ENCODE results near the gene CEP131.

Gene CEP131

GRCh38 chr17:81243333-81243664, 20.5 kb upstream of the CEP131 start:
- H3K36me3 Mint-ChIP-seq (ENCODE audit: low read depth), result peaks cover 6% of the 10 kb centered on the region
- H3K9me3 Mint-ChIP-seq, result no peaks in the 10 kb centered on the region
- peaks cover 14% of the 10 kb centered on the region for H3K4me1 Mint-ChIP-seq
- H3K4me3 Mint-ChIP-seq, result peak overlapping the region in 1 of 3 experiments; percentile 20
- TF ChIP-seq, protein P1, sequence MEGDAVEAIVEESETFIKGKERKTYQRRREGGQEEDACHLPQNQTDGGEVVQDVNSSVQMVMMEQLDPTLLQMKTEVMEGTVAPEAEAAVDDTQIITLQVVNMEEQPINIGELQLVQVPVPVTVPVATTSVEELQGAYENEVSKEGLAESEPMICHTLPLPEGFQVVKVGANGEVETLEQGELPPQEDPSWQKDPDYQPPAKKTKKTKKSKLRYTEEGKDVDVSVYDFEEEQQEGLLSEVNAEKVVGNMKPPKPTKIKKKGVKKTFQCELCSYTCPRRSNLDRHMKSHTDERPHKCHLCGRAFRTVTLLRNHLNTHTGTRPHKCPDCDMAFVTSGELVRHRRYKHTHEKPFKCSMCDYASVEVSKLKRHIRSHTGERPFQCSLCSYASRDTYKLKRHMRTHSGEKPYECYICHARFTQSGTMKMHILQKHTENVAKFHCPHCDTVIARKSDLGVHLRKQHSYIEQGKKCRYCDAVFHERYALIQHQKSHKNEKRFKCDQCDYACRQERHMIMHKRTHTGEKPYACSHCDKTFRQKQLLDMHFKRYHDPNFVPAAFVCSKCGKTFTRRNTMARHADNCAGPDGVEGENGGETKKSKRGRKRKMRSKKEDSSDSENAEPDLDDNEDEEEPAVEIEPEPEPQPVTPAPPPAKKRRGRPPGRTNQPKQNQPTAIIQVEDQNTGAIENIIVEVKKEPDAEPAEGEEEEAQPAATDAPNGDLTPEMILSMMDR (IDR thresholded peaks at IDR 0.05; ENCODE audit: unreplicated experiment in 3 of 3), result no peak
- no peak overlapping the region for H3K27ac Mint-ChIP-seq
- no peaks in the 10 kb centered on the region for H3K27me3 Mint-ChIP-seq (ENCODE audit: low read depth)

DNA sequence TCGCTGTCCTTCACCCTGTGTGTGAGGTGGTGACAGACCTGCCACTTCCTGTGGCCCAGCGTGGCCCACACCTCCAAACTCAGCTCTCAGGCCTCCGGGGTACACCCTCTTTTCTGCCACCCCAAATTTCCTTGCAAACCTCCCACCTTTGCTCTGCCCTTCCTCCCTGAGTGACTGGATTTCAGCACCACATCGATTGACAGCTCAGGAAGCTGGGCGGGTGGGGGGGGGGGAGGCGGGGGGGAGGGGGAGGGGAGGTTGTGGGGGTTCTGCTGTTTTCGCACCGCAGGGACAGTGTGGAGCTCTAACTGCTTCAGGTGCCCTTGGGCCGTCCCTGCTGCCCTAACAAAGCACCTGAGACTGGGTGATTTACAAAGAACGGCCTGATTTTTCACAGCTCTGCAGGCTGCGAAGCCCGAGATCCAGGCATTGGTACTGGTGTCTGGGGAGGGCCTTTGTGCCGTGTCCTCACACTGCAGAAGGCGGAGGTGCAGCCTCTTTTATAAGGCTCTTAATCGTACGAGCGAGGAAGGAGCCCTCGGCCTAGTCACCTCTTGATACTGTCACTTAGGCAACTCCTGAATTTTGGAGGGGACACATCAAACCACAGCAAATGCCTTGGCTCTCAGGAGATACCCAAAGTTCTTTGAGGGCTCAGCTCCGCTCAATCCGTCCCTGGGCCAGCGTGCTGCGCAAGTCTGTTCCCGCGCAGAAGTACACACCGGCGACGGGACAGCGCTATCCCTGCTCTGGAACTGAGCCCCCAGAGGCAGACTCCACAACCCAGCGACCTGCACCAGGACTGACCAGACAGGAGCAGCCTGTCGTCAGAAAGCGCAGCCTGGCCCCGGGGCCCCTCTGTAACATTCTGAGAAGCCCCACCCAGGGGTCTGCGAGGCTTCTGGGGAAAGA, 19.9 kb upstream of the CEP131 start:
- TF ChIP-seq, protein P1 (IDR thresholded peaks at IDR 0.05; ENCODE audit: unreplicated experiment in 3 of 3), result no peak
- peak overlapping the region; percentile 29 to 53 (median 43) for H3K4me3 Mint-ChIP-seq
- H3K4me1 Mint-ChIP-seq, result peaks cover 18% of the 10 kb centered on the region
- no peaks in the 10 kb centered on the region for H3K9me3 Mint-ChIP-seq
- H3K27me3 Mint-ChIP-seq (ENCODE audit: low read depth), result no peaks in the 10 kb centered on the region
- H3K27ac Mint-ChIP-seq, result no peak overlapping the region
- H3K36me3 Mint-ChIP-seq (ENCODE audit: low read depth), result peaks cover 3% of the 10 kb centered on the region

- Mint-ChIP-seq H3K36me3 (ENCODE audit: low read depth) (peaks cover 3% of the 10 kb centered on the region), H3K4me1 (peaks cover 19% of the 10 kb centered on the region), H3K4me3 (peak overlapping the region; percentile 68 to 91 (median 71)), H3K27ac (no peak overlapping the region), H3K27me3 (ENCODE audit: low read depth) (no peaks in the 10 kb centered on the region), H3K9me3 (no peaks in the 10 kb centered on the region)
- TF ChIP-seq, protein P1 (IDR thresholded peaks at IDR 0.05; ENCODE audit: unreplicated experiment in 3 of 3), result peak; percentile 69 to 72 (median 70)
Observed at GRCh38 chr17:81241648-81242420, 19.1 kb upstream of the CEP131 start.

DNA sequence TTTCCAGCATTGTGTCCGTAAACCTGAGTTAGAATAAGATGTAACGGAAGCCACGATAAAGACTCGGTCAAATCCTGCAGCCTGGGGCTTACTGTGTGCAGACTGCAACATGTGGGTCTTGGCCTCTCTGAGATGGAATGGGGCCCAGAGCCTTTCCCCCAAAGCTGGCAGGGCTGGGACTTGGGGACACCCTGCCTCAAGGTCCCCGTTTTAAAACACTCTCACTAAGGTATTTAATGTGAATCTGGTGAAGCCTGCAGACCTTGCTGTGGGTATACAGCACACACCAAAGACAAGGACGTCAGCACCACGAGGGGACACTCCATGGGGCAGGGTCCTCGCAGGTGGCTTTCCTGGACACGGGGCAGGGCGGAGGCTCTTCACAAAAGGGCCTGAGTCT, 18.4 kb upstream of the CEP131 start:
- no peak overlapping the region for H3K27ac Mint-ChIP-seq
- peaks cover 3% of the 10 kb centered on the region for H3K36me3 Mint-ChIP-seq (ENCODE audit: low read depth)
- no peaks in the 10 kb centered on the region for H3K27me3 Mint-ChIP-seq (ENCODE audit: low read depth)
- H3K4me3 Mint-ChIP-seq, result peak overlapping the region; percentile 68 to 95 (median 91)
- TF ChIP-seq, protein P1 (IDR thresholded peaks at IDR 0.05; ENCODE audit: unreplicated experiment in 3 of 3), result no peak
- H3K4me1 Mint-ChIP-seq, result peaks cover 19% of the 10 kb centered on the region
- no peaks in the 10 kb centered on the region for H3K9me3 Mint-ChIP-seq

- peaks cover 3% of the 10 kb centered on the region for H3K36me3 Mint-ChIP-seq (ENCODE audit: low read depth)
- H3K27me3 Mint-ChIP-seq (ENCODE audit: low read depth), result no peaks in the 10 kb centered on the region
- H3K4me1 Mint-ChIP-seq, result peaks cover 19% of the 10 kb centered on the region
- H3K9me3 Mint-ChIP-seq, result no peaks in the 10 kb centered on the region
- H3K27ac Mint-ChIP-seq, result no peak overlapping the region
- TF ChIP-seq, protein P1 (IDR thresholded peaks at IDR 0.05; ENCODE audit: unreplicated experiment in 3 of 3), result no peak
- peak overlapping the region; percentile 68 to 95 (median 91) for H3K4me3 Mint-ChIP-seq
Observed at GRCh38 chr17:81240761-81241160, 18.0 kb upstream of the CEP131 start.

Data from nephron (organoid).